ENCODE measurements around the gene TP53AIP1.

DNA sequence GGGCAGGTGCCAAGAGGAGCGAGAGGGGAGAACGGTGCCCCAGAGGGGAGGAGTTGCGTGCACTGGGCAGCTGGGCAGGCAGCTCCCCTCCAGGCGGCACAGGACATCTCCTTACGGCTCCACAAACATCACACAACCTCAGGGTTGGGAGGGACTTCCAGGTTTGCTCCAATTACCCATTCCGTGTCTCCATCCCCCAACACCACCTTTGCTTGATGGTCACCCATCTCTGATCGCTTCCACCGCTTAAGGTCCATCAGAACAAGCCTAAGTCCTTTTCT, 14.5 kb upstream of the TP53AIP1 start:
- no peak for TF ChIP-seq CREB1 (CRISPR knock-in tag; IDR thresholded peaks at IDR 0.05; ENCODE audit: low read depth)
- TF ChIP-seq, protein P1, sequence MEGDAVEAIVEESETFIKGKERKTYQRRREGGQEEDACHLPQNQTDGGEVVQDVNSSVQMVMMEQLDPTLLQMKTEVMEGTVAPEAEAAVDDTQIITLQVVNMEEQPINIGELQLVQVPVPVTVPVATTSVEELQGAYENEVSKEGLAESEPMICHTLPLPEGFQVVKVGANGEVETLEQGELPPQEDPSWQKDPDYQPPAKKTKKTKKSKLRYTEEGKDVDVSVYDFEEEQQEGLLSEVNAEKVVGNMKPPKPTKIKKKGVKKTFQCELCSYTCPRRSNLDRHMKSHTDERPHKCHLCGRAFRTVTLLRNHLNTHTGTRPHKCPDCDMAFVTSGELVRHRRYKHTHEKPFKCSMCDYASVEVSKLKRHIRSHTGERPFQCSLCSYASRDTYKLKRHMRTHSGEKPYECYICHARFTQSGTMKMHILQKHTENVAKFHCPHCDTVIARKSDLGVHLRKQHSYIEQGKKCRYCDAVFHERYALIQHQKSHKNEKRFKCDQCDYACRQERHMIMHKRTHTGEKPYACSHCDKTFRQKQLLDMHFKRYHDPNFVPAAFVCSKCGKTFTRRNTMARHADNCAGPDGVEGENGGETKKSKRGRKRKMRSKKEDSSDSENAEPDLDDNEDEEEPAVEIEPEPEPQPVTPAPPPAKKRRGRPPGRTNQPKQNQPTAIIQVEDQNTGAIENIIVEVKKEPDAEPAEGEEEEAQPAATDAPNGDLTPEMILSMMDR (conservative IDR thresholded peaks at IDR 0.05; ENCODE audit: low read depth in 2 of 2), result no peak

All from GM23338 (cell line).